Stimulated activated naive CD8-positive, alpha-beta T cell treated with anti-CD3 and anti-CD28 coated beads, Interleukin-15, amount 100 ng/mL, for 72 hours (primary cell): ENCODE results near the gene PCDHA5.
"Not testable (repeated sequence)": the region's sequence is repeated elsewhere in the genome, so short reads cannot be mapped to it uniquely, and the experiment has no call there.

ENCODE experiments used
- ATAC-seq: fragments of 150-1000 bp; cut with Tn5 transposase; 2 replicates; pipeline ENCODE4 v1.10.0; 2021; ENCODE audit warnings: mild to moderate bottlenecking, moderate library complexity
- DNase-seq, 2 donors: peaks; one replicate each; pipeline ENCODE4 v3.0.0; 2021 to 2022
- H3K27ac Mint-ChIP-seq, 2 donors: one replicate each; pipeline ENCODE4 v1.8.0; 2022; ENCODE audit warnings: mild to moderate bottlenecking in 2 of 2, mixed read lengths in 2 of 2, moderate library complexity in 2 of 2
- H3K27me3 Mint-ChIP-seq: one replicate; pipeline ENCODE4 v1.8.0; 2022; ENCODE audit warnings: mixed read lengths
- H3K4me1 Mint-ChIP-seq: one replicate; pipeline ENCODE4 v1.8.0; 2022; ENCODE audit warnings: mild to moderate bottlenecking, mixed read lengths
- H3K4me3 Mint-ChIP-seq, 2 donors: one replicate each; pipeline ENCODE4 v1.8.0; 2022; ENCODE audit warnings: mild to moderate bottlenecking in 2 of 2, mixed read lengths in 2 of 2, moderate library complexity in 1 of 2
- H3K9me3 Mint-ChIP-seq, 2 donors: one replicate each; pipeline ENCODE4 v1.8.0; 2022; ENCODE audit warnings: mixed read lengths in 2 of 2

Gene PCDHA5

GRCh38 chr5:140806834-140807775 is 14.3 kb upstream of the PCDHA5 start, which contains the start of gene PCDHA4:
Gene PCDHA4, plus strand, starts transcription at chr5:140807068.
- no peak within 1 kb of the TSS for H3K4me3 Mint-ChIP-seq
- no peak for DNase-seq
- no peaks in the 10 kb centered on the region for H3K4me1 Mint-ChIP-seq
- no peak for ATAC-seq
- no peak within 1 kb of the TSS for H3K27ac Mint-ChIP-seq
- peaks cover 9% of the 10 kb centered on the region for H3K27me3 Mint-ChIP-seq
- H3K9me3 Mint-ChIP-seq: peaks cover 9 to 48% of the 10 kb centered on the region in 2 donors

GRCh38 chr5:140808241-140808888 is 13.0 kb upstream of the PCDHA5 start:
- not testable (repeated sequence) for ATAC-seq, H3K27ac Mint-ChIP-seq, H3K4me3 Mint-ChIP-seq

GRCh38 chr5:140808889-140809291 is 12.5 kb upstream of the PCDHA5 start:
- no peak for DNase-seq
- peaks cover 15 to 45% of the 10 kb centered on the region in 2 donors for H3K9me3 Mint-ChIP-seq
- peaks cover 9% of the 10 kb centered on the region for H3K27me3 Mint-ChIP-seq
- no peak overlapping the region for H3K4me3 Mint-ChIP-seq
- H3K27ac Mint-ChIP-seq: no peak overlapping the region
- no peak for ATAC-seq
- no peaks in the 10 kb centered on the region for H3K4me1 Mint-ChIP-seq

More at GRCh38 chr5:140808241-140808888, 13.0 kb upstream of the PCDHA5 start:
- H3K4me1 Mint-ChIP-seq, DNase-seq, H3K27me3 Mint-ChIP-seq: not testable (repeated sequence)
- H3K9me3 Mint-ChIP-seq: peaks cover 14 to 48% of the 10 kb centered on the region in 2 donors

GRCh38 chr5:140822281-140822629 is 842 bp downstream of the PCDHA5 start:
- Mint-ChIP-seq H3K27me3 (peaks cover 7% of the 10 kb centered on the region), H3K27ac (no peak overlapping the region), H3K9me3 (peaks cover 0 to 10% of the 10 kb centered on the region in 2 donors), H3K4me1 (no peaks in the 10 kb centered on the region), H3K4me3 (no peak overlapping the region)
- DNase-seq (no peak), ATAC-seq (no peak)

GRCh38 chr5:140822969-140823368 is 1.6 kb downstream of the PCDHA5 start:
- not testable (repeated sequence) for H3K27ac Mint-ChIP-seq, DNase-seq, H3K4me1 Mint-ChIP-seq, H3K4me3 Mint-ChIP-seq, H3K9me3 Mint-ChIP-seq, ATAC-seq
- peaks cover 12% of the 10 kb centered on the region for H3K27me3 Mint-ChIP-seq

- Mint-ChIP-seq H3K9me3 (peaks cover 8 to 10% of the 10 kb centered on the region in 2 donors), H3K27ac (no peak overlapping the region), H3K4me1 (no peaks in the 10 kb centered on the region), H3K27me3 (peaks cover 18% of the 10 kb centered on the region), H3K4me3 (no peak overlapping the region)
- DNase-seq (no peak), ATAC-seq (no peak)
Observed at GRCh38 chr5:140823475-140823874, 2.1 kb downstream of the PCDHA5 start.

- Mint-ChIP-seq H3K27me3 (peaks cover 29% of the 10 kb centered on the region), H3K27ac (peak within 1 kb of the TSS in 1 of 2 donors; percentile 54), H3K4me1 (no peaks in the 10 kb centered on the region), H3K4me3 (no peak within 1 kb of the TSS), H3K9me3 (peaks cover 10 to 25% of the 10 kb centered on the region in 2 donors)
- ATAC-seq: no peak
- no peak for DNase-seq
Observed at GRCh38 chr5:140827704-140828361, 6.4 kb downstream of the PCDHA5 start, which contains the start of gene PCDHA6. Gene PCDHA6, plus strand, starts transcription at chr5:140827960. Its CDS starts 132 bp downstream, at chr5:140828092.

GRCh38 chr5:140828362-140828737 is 6.9 kb downstream of the PCDHA5 start:
- Mint-ChIP-seq H3K4me1 (no peaks in the 10 kb centered on the region), H3K27ac (peak overlapping the region in 1 of 2 donors; percentile 54), H3K27me3 (peaks cover 33% of the 10 kb centered on the region), H3K4me3 (no peak overlapping the region), H3K9me3 (peaks cover 13 to 29% of the 10 kb centered on the region in 2 donors)
- DNase-seq (no peak), ATAC-seq (no peak)

- not testable (repeated sequence) for H3K4me1 Mint-ChIP-seq, DNase-seq, H3K27ac Mint-ChIP-seq, ATAC-seq, H3K4me3 Mint-ChIP-seq
- Mint-ChIP-seq H3K9me3 (peaks cover 13 to 36% of the 10 kb centered on the region in 2 donors), H3K27me3 (peaks cover 43% of the 10 kb centered on the region)
Observed at GRCh38 chr5:140829511-140830501, 8.4 kb downstream of the PCDHA5 start.

GRCh38 chr5:140833993-140834392 is 12.6 kb downstream of the PCDHA5 start, which contains the start of gene PCDHA7:
Gene PCDHA7, plus strand, starts transcription at chr5:140834269. Its CDS starts 115 bp downstream, at chr5:140834384.
- no peak within 1 kb of the TSS for H3K4me3 Mint-ChIP-seq
- no peaks in the 10 kb centered on the region for H3K4me1 Mint-ChIP-seq
- no peak within 1 kb of the TSS for H3K27ac Mint-ChIP-seq
- ATAC-seq (no peak), DNase-seq (no peak)
- H3K27me3 Mint-ChIP-seq: peaks cover 28% of the 10 kb centered on the region
- peaks cover 9 to 34% of the 10 kb centered on the region in 2 donors for H3K9me3 Mint-ChIP-seq

GRCh38 chr5:140834439-140835008 is 13.1 kb downstream of the PCDHA5 start:
- not testable (repeated sequence) for DNase-seq, H3K4me3 Mint-ChIP-seq, ATAC-seq, H3K4me1 Mint-ChIP-seq, H3K27ac Mint-ChIP-seq
- peaks cover 27% of the 10 kb centered on the region for H3K27me3 Mint-ChIP-seq
- peaks cover 9 to 28% of the 10 kb centered on the region in 2 donors for H3K9me3 Mint-ChIP-seq

- Mint-ChIP-seq H3K4me3 (no peak overlapping the region), H3K27ac (no peak overlapping the region), H3K9me3 (peaks cover 18 to 36% of the 10 kb centered on the region in 2 donors), H3K4me1 (no peaks in the 10 kb centered on the region), H3K27me3 (peaks cover 37% of the 10 kb centered on the region)
- ATAC-seq (no peak), DNase-seq (no peak)
Observed at GRCh38 chr5:140835622-140836510, 14.5 kb downstream of the PCDHA5 start.
